Choroid plexus epithelial cell (primary cell): ENCODE results near the gene NLRC3.

ENCODE experiments used
- DNase-seq: peaks from one replicate; pipeline ENCODE4 v3.0.0-alpha.2; 2010; ENCODE audit warnings: low read depth
- H3K4me3 ChIP-seq: 2 replicates; pipeline ENCODE4 v1.5.1; 2011; ENCODE audit warnings: low read depth, mild to moderate bottlenecking, control low read depth, low read length, moderate library complexity
- TF ChIP-seq, protein P1 (sequence below): conservative IDR thresholded peaks from 2 replicates; pipeline ENCODE4 v1.5.1; 2011; ENCODE audit warnings: low read depth, mild to moderate bottlenecking, control low read depth, inconsistent platforms, low read length, moderate library complexity

The NLRC3 gene

DNA sequence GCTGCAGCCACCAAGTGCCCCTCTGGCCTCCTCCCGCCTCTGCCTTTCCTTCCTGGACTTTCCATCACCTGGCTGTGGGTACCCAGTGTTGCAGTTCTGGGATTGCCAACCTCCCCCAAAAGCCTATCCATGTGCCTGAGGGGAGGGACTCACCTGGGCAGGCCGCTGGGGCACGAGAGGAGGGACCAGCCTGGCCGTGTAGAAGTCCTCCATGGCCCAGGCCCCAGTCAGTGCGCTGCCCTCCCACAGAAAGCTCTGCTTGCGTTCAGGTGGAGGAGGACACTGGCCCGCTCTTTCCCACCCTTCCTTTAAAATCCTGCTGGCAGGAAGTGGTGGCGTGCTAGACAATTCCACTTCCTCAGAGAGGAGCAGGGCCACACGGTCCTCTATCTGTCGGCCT is 20.0 kb upstream of the NLRC3 start:
- DNase-seq: no peak
- TF ChIP-seq, protein P1, sequence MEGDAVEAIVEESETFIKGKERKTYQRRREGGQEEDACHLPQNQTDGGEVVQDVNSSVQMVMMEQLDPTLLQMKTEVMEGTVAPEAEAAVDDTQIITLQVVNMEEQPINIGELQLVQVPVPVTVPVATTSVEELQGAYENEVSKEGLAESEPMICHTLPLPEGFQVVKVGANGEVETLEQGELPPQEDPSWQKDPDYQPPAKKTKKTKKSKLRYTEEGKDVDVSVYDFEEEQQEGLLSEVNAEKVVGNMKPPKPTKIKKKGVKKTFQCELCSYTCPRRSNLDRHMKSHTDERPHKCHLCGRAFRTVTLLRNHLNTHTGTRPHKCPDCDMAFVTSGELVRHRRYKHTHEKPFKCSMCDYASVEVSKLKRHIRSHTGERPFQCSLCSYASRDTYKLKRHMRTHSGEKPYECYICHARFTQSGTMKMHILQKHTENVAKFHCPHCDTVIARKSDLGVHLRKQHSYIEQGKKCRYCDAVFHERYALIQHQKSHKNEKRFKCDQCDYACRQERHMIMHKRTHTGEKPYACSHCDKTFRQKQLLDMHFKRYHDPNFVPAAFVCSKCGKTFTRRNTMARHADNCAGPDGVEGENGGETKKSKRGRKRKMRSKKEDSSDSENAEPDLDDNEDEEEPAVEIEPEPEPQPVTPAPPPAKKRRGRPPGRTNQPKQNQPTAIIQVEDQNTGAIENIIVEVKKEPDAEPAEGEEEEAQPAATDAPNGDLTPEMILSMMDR: no peak
- H3K4me3 ChIP-seq: no peak overlapping the region

DNA sequence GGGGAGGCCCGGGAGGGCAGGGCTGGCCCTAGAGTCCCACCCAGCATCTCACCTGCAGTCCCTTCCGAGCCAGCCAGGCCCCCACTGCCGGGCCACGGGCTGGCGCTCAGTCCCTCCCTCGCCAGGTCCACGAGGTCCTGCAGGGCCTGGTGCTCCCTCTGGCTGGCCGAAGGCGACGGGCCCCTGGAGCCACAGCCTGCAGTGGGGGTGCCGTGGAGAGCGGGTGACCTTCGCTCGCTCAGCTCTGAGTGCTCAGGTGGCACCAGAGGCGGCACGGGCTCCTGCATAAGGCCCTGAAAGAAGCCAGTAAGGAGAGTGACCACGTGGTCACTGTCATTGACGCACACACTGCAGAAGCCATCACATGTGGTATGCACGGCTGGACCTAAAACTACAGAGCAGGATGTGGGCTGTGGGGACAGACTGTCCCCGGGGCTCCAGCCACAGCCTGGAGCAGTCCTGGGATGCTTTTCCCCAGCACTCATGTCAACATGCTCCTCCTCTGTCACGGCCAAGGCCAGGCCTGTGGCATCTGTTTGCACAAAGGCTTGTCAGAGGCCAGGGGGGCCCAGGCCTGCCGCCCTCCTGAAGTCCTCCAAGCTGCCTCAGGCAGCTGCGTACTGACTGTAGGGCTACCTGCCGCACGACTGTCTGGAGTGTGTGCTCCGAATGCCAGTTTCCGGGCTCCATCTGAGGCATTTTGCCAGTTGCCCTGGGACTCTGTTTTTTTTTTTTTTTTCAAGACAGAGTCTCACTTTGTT is 19.1 kb upstream of the NLRC3 start:
- no peak for DNase-seq
- H3K4me3 ChIP-seq: no peak overlapping the region
- TF ChIP-seq, protein P1: no peak

DNA sequence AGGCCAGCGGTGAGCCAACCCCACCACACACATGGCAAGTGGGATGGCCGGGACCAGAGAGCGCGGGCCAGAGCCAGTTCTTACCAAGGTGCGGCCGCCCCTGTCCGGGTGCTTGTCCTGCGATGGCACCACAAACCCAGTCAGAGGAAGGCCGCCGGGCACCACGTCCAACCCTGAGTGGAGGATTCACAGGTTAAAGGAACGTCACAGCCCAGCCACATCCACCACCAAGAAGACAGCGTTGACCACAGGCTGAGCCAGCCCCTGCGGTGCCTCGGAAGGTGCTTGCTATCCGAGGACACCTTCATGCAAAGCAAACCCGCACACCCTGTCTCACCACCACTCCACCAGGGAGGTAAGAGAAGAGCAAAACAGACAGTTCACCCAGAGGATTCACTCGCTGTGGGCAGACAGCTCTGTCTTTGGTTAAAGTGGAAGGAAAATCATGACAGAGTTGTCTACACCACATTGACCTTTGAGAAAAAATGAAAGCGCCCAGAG is 18.4 kb upstream of the NLRC3 start:
- no peak overlapping the region for H3K4me3 ChIP-seq
- TF ChIP-seq, protein P1: no peak

DNA sequence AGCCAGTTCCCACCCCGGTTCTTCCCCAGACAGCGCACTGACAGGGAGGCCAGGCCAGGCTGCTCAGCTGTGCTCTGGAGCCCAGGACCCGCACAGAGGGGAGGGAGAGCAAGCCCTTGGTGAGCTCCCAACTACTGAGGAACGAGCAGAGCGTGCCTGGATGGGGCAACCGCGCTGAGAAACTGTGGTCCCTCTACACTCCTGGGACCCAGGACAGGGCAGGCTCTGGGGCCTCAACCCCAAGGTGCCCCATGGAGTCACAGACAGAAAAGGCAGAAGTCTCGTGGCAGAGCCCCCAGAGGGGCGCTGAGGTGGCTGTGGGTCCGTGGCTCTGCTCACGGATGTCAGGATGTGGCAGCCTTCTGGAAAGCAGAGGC is 17.9 kb upstream of the NLRC3 start:
- TF ChIP-seq, protein P1: no peak

More for the DNA sequence above, 18.4 kb upstream of the NLRC3 start:
- DNase-seq: no peak

DNA sequence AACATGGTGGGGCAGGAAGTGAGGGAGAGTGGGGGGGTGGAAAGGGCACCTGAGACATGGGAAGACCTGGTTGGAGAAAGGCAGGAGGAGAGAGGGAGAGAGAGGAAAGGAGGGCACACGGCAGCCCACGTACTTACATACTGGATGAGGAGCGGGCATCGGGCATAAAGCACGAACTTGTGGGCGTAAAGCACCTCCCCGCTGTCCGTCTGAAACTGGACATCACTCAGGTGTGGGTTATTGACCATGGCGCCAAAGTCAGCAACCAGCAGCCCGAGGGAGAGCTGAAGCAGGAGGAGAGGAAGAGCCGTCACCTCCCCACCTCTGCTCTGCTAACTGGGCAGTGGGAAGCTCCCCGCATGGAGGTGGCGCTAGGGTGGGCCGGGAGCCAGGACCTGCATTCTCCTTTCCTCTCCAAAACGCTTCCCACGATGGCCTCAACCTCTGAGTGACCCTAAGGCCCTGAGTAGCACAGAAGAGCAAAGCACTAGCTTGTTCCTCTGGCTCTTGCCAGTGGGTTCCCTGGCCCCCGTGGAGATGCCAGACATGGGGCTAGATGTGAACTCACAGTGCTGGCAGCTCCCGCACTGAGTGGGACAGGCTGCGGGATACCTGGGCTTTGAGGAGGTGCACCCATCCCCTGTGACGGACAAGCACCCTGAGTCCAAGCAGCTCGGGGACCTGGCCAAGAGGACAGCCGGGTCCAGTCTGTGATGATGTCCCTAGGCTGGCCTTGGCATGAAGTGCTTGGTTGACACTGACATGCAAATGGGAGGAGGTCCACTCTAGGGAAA is 17.3 kb upstream of the NLRC3 start:
- no peak overlapping the region for H3K4me3 ChIP-seq
- TF ChIP-seq, protein P1: no peak
- DNase-seq: no peak

More for the DNA sequence above, 17.9 kb upstream of the NLRC3 start:
- no peak overlapping the region for H3K4me3 ChIP-seq
- DNase-seq: no peak

DNA sequence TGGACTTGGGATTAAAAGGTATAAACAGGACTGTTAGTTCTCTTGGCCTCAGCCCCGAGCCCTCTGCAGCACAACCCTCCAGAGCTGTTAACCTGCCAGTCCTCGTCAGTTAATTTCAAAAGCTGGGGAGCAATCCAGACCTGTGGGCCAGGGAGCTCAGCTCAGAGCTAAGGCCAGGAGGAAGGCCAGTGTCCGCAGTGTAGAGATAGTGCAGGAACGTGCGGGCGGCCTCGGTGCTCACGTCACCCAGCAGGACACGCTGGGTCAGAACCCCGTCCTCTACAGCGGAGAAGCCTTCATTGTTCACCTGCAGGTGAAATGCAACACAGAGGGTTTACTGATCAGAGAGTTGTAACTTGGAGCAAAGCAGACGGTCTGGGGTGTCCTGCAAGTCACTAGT is 15.4 kb upstream of the NLRC3 start:
- DNase-seq: no peak
- H3K4me3 ChIP-seq: no peak overlapping the region
- TF ChIP-seq, protein P1: no peak
